SK-N-SH (cell line): ENCODE data around the gene AUP1.

Experiments
- FOXM1 ChIP-seq: IDR thresholded peaks from 2 replicates; pipeline ENCODE4 v1.4.0; 2012; ENCODE audit warnings: low read depth, mild to moderate bottlenecking
- POLR2AphosphoS5 ChIP-seq: IDR thresholded peaks from 2 replicates; pipeline ENCODE4 v1.6.1; 2012; ENCODE audit warnings: low read depth, low read length

DNA sequence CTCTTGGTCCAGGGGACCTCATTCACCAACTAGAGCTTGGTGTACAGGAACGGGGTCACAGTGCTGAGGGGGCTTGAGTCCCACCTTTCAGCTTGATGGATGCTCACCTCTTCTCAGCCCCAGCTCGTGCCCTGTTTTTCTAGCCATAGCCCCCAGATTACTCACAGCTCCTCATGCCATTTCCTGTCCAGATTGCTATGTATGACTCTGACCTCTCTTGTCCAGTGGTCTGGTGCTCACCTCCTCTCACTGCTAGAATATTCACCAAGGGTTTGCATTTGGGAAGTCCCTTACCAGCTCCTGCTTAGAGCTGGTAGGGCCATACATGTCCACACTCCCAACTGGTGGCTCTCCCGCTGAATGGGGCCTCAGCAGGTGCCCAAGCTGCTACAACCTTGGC, 36.0 kb downstream of the AUP1 start:
- TF ChIP-seq FOXM1 = no peak
- no peak for TF ChIP-seq POLR2AphosphoS5
